ENCODE data around the gene AVPR1B.
A peak's percentile ranks its signal among the peaks of the same experiment; 100 is the strongest.
"Not testable (repeated sequence)": the region's sequence is repeated elsewhere in the genome, so short reads cannot be mapped to it uniquely, and the experiment has no call there.

Gene AVPR1B

GRCh38 chr1:206080026-206080820 lies 37.0 kb downstream of the AVPR1B start:
- DNase-seq, result peak; percentile 74 to 77

GRCh38 chr1:206079135-206079534 lies 38.1 kb downstream of the AVPR1B start:
- DNase-seq, result peak; percentile 14 to 27

GRCh38 chr1:206075786-206076755 lies 41.1 kb downstream of the AVPR1B start:
- no peak for DNase-seq

- DNase-seq, result peak; percentile 59 to 61
Measured at GRCh38 chr1:206074839-206075238, 42.3 kb downstream of the AVPR1B start.

- no peak for DNase-seq
Measured at GRCh38 chr1:206070627-206071304, 46.4 kb downstream of the AVPR1B start.

GRCh38 chr1:206068314-206068713 lies 48.9 kb downstream of the AVPR1B start:
- no peak for DNase-seq

DNA sequence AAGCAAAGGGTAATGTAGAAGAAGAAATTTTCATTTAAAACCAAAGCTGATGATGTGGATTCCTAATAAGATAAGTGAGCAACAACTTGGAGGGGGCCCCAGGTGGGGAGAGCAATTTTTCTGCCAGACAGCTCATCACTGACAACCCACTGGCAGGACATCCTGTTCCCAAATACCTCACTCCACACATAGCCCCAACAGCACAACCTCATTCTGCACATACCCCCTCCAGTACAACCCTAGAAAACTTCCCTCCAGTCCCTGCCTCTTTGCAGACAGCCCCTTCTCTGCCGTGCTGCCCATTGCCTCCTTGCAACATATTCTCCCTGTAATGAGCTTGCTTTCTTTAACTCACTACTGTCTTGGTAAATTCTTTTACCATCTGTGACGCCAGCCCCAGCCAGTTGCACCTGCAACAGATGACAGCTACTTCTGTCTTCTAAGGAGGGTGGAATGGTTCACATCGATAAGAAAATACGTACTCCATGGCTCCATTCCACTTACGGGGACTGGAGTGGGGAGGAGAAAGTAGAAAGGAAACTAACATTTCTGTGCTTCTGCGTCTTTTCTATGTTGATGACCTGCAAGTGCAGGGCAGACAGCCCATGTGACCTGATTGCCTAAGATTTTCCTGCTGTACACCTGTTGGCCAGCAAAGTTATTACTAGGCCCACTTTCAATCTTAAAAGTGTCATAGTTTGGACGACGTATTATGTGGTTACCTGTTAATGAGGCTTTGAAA lies 49.5 kb downstream of the AVPR1B start:
- no peak for DNase-seq

DNA sequence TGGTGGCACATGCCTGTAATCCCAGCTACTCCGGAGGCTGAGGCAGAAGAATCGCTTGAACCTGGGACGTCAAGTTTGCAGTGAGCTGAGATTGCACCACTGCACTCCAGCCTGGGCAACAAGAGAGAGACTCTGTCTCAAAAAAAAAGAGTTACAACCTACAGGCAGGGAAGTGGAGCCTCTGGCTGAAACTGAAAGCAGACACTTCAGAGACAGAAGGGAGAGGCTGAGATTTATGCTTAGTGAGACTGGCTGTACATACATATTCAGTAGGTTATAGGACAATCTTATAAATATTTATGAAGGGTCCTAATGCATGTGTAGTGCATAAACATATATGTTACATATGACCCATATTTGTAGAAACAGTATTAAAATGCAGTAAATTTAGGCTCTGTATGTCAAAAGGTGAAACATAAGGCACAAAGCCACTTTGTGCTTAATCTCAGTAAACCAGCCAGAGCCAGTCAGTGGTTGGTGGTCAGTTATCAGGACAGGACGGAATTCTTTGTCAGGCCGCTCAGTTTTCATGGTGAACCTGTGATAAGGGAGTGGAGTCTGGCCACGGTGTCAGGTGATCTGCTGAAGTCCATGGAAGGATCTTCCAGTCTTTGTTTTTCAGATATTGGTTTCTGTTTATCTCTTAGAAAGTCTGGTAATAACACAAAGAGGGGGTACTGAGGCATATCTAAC lies 50.6 kb downstream of the AVPR1B start:
- no peak for DNase-seq

- no peak for DNase-seq
Measured at GRCh38 chr1:206065547-206066145, 51.5 kb downstream of the AVPR1B start.

GRCh38 chr1:206064501-206064900 lies 52.7 kb downstream of the AVPR1B start:
- not testable (repeated sequence) for DNase-seq

GRCh38 chr1:206064001-206064400 lies 53.2 kb downstream of the AVPR1B start:
- DNase-seq, result not testable (repeated sequence)

DNA sequence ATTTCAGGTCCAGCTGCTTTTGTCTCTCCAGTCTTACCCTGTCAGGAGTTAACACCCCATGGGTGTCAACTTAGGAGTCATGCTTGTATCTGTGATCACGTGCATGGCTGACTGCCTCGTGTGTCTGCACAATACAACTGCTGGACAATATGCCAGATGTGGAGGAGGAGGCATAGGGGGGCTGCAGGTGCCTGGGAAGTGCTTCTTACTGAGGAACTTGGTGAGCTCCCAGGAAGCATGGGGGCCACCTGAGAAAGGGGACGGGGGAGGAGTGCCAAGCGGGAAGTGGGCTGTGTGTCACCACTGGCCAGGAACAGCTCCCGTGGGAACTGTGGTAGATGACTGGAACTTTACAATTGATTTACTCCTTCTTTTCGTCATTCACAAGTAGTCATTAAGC lies 54.7 kb downstream of the AVPR1B start:
- DNase-seq, result no peak

DNA sequence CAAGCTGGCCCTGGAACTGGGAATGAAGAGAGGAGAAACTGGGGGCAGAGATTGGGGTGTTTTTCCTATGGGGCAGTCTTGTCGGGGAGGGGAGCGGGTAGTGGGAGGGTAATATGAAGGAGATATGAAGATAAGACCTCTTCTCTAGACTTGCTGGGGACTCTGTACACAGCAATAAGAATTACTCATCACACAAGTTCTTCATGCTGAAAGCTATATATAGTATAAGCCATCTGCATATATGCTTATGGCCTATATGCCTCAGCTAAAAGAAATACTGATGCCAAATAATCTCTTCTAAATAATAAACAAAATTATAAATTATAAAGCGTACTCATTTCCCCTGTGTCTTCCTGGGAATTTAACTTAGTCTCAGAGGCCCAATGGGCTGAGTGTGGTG lies 56.3 kb downstream of the AVPR1B start:
- no peak for DNase-seq

Data from Kasumi-1 (cell line).